GM19452 (cell line): ENCODE results near the gene DENND5A.
"Not testable (repeated sequence)": the region's sequence is repeated elsewhere in the genome, so short reads cannot be mapped to it uniquely, and the experiment has no call there.

ENCODE experiments used
- ATAC-seq: cut with Tn5 transposase; IDR thresholded peaks from one replicate; pipeline ENCODE4 v1.9.1; 2021; ENCODE audit not compliant: unreplicated experiment

The DENND5A gene

GRCh38 chr11:9214765-9215164 is 50.4 kb downstream of the DENND5A start:
- no peak for ATAC-seq

DNA sequence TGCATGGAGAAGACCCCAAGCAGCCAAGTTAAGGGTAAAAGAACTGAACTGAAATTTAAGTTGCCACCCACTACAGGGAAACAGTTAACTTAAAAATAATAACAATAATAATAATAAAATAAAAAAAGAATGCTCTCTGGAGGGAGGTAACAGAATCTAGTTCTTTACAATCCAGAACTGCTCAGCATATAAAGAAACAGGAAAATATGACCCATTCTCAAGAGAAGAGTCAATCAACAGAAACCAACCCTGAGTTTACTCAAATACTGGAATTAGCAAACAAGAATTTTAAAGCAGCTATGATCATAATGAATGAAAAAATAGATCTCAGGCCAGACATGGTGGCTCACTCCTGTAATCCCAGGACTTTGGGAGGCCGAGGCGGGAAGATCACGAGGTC is 53.8 kb downstream of the DENND5A start:
- no peak for ATAC-seq

DNA sequence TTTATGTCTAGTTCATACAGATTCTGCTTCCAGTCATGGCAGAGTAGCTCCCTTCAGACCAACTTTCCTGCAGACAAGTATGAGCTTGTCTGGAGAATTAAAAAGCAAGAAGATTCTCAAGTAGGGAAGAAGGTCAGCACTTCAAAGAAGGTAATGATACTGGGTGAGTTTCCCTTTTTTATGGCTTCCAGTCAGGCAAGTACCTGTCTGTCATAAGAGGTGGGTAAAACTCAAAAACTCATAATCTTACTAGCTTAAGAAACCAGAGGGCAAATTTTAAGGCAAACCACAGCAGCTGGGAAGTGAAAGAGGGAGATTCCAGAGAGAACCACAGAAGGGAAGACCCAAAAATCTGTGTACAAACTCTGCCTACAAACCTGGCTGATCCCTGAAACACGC is 54.2 kb downstream of the DENND5A start:
- ATAC-seq: no peak

- ATAC-seq: no peak
Measured at GRCh38 chr11:9210224-9210921, 54.8 kb downstream of the DENND5A start.

GRCh38 chr11:9209604-9210003 is 55.5 kb downstream of the DENND5A start:
- peak; percentile 27 for ATAC-seq

GRCh38 chr11:9208726-9209501 is 56.2 kb downstream of the DENND5A start:
- peak; percentile 51 for ATAC-seq

- no peak for ATAC-seq
Measured at GRCh38 chr11:9207229-9207628, 57.9 kb downstream of the DENND5A start.

DNA sequence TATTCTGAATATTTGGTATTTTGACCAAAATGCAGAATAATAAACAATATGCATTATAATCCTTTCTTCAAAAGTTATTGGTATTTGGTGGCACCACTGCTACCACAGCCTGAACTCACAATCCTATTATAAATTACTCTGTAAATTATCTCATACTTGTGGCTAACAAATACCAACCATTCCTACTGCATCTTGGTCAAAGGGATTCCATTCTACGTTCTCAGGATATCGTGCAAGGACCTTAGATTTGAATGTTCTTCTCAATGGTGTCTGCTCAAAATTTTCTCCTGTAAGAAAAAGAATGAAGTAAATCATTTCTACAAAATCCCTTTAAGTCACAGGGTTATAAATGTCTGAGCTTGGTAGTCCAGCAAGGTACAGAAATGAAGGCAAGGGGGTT is 58.7 kb downstream of the DENND5A start:
- no peak for ATAC-seq

GRCh38 chr11:9203691-9204311 is 61.3 kb downstream of the DENND5A start:
- ATAC-seq: no peak

GRCh38 chr11:9201372-9202162 is 63.6 kb downstream of the DENND5A start:
- ATAC-seq: no peak

GRCh38 chr11:9200471-9200870 is 64.7 kb downstream of the DENND5A start:
- ATAC-seq: no peak

GRCh38 chr11:9193316-9193715 is 71.8 kb downstream of the DENND5A start:
- no peak for ATAC-seq

DNA sequence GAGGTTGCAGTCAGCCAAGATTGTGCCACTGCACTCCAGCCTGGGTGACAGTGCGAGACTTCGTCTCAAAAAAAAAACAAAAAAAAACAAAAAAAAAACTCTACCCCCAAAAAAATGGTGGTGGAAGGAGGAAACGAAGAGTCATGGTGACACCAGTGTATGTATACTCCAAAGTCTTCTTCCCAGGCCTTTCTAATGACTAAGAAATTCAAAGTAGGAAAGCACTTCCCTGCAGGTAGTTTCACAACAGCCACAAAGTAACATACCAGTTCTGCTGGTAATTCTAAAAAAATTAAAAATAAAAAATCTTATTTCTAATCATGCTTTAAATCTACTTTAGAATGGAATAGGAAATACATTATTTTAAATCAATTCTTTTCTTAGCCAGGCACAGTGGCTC is 72.6 kb downstream of the DENND5A start:
- no peak for ATAC-seq

- ATAC-seq: not testable (repeated sequence)
Measured at GRCh38 chr11:9190326-9191016, 74.7 kb downstream of the DENND5A start.

- not testable (repeated sequence) for ATAC-seq
Measured at GRCh38 chr11:9188860-9189259, 76.3 kb downstream of the DENND5A start.

GRCh38 chr11:9187616-9188015 is 77.5 kb downstream of the DENND5A start:
- ATAC-seq: no peak

- no peak for ATAC-seq
Measured at GRCh38 chr11:9184516-9184915, 80.6 kb downstream of the DENND5A start.

DNA sequence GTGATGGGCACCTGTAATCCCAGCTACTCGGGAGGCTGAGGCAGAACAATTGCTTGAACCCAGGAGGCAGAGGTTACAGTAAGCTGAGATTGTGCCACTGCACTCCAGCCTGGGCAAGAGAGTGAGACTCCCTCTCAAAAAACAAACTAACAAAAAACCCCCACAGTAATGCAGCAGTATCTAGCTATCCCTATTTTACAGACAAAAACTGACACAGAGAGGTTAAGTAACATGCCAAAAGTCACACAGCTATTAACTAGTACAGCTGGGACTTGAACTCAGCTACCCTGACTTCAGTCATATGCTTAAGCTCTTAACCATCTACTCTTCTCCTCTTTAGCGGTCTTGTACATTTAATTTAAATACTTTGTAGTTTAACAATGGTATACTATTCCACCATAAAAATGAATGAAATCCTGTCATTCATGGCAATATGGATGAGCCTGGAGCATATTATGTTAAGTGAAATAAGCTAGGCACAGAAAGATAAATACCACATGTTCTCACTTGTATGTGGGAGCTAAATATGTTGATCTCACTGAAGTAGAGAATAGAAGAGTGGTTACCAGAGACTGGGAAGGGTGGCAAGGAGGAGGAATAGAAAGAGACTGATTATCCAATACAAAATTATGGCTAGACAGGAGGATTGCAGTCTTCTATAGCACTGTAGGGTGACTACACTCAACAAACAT is 82.8 kb downstream of the DENND5A start:
- ATAC-seq: no peak

DNA sequence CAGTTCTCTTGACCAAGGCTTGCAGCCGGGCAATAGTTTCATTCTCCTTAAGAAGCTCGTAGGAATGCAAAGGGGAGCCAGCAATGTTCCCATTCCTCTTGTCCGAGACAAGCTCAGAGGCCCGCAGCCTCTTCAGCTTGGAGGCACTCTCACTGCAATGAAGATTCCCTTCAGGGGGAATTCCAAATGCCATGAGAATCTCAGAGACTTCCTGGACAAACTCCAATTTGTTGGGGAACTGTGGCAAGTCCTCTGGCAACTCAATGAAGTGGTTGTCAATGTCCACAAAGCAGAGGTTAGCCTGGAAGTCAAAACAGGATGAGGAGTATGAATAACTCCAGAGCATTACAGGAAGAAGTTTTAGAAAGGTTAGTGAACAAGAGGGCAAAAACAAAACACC is 84.4 kb downstream of the DENND5A start:
- no peak for ATAC-seq

GRCh38 chr11:9179141-9179540 is 86.0 kb downstream of the DENND5A start:
- no peak for ATAC-seq
